Lung microvascular endothelial cell (primary cell): ENCODE measurements around the gene PRDM16. TPM values are rescaled to one million over a fixed set of nuclear protein-coding genes. Genes with fewer than 3 reads are reported as not detected.
A peak's percentile ranks its signal among the peaks of the same experiment; 100 is the strongest.

Experiments
- DNase-seq, 2 donors: peaks; one replicate each; pipeline versions ENCODE4 v3.0.0 to v3.0.0-alpha.2; 2010; ENCODE audit warnings: low read depth in 2 of 2
- total RNA-seq: library from RNA; depleted of rRNA; stranded (reverse); fragments of >200 nt; gene quantifications from 2 replicates; pipeline ENCODE4 v1.2.1, GENCODE V29; 2014

PRDM16 gene
- total RNA-seq, 1 donor from 2014 or later, result not detected

DNA sequence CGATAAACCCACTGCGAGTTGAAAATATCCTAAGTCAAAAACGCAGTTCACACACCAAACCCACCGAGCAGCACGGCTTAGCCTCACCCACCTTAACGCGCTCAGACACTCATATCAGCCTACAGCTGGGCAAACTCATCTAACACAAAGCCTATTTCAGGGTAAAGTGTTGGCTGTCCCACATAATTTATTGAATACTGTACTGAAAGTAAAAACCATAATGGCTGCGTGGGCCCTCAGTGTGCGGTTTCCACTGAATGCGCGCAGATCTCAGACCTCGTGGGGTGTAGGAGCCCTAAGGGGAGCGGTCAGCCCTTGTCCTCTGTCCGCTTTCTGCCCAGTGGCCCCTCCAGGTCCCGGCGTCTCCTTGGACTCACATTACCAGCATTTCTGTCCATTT is 227.8 kb downstream of the PRDM16 start:
- DNase-seq, result no peak

DNA sequence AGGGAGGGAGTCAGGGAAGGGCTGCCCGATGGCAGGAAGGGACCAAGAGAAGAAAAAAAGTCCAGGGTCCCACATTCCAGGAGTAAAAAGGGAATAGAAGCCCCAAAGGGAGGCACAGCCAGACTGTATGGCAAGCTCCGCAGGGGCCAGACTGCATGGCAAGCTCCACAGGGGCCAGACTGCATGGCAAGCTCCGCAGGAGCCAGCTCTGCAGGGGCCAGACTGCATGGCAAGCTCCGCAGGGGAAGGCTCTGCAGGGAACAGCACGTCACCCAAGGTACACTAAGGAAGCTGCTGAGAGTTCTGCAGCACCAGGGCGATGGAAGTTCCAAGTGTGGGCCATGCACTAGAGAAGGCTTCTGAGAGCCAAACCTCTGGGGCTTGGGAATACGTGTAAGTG is 228.8 kb downstream of the PRDM16 start:
- no peak for DNase-seq

DNA sequence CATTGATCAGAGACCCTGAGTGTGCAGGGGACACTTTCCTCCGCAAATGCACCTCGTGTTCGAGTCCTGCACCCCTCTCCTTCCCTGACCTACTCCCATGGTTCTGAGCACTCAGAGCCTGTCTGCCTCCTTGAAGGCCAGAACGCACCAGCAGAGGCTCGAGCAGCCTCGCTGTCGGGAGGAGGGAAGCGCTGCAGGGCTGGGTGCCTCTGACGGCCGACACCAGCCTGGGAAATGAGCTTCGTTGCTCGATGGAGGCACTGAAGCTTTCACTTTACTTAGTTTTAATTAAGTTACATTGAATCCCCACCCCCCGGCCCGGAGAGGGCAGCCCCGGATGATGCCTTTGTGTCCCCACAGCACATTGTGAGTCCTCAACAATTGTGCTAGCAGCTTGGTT is 229.2 kb downstream of the PRDM16 start:
- no peak for DNase-seq

DNA sequence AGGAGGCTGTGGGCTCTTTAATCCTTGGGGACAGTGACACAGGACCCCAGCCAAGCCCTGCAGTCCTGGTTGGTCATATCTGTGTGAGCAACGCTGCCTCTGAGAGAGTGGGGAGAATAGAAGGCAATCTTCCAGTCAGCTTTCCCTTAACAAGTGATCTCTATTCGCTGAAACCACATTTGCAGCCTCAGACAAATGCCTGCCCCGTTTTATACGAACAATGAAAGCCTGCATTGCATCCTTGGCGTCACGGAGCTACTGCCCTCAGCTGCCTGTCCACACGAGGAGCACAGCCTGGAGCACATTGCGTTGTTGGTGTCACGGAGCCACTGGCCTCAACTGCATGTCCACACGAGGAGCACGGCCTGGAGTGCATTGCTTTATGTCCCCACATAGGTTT is 235.2 kb downstream of the PRDM16 start:
- DNase-seq, result no peak

DNA sequence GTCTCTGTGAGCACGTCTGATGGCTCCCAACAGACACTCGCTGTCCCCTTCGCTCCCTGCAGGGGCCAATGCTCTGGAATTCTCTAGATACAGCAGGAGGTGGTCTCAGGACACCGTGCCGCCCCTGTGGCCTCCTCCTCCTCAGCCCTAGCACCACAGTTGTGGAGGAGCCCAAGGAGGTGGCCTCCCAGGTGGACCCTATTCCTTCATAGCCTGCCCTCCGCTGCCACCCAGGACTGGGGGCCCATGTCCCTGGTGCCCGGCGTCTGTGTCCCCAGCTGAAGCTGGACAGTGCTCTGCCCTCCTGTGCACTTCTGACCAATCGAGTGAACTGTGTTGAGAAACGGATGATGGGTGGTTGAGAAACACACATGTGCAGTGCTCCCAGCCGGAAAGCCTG is 235.7 kb downstream of the PRDM16 start:
- no peak for DNase-seq

DNA sequence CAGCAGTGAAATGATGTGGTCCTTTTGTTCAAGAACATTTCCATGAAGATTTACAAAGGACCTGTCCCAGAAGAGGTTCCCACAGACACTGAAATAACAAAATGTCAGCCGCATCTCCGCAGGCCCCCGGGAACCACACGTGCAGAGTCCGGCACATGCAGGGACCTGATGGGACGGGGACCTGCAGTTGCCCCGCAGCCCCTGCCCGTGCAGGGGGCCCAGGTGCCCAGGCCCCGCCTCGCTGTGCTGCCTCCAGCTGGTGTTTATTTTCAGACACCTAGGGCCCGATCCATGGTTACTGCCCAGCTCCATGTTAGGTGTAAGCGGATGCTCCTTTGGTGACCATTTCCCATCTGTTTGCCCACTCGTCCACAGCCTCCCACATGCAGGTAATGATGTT is 236.2 kb downstream of the PRDM16 start:
- DNase-seq, result no peak

DNA sequence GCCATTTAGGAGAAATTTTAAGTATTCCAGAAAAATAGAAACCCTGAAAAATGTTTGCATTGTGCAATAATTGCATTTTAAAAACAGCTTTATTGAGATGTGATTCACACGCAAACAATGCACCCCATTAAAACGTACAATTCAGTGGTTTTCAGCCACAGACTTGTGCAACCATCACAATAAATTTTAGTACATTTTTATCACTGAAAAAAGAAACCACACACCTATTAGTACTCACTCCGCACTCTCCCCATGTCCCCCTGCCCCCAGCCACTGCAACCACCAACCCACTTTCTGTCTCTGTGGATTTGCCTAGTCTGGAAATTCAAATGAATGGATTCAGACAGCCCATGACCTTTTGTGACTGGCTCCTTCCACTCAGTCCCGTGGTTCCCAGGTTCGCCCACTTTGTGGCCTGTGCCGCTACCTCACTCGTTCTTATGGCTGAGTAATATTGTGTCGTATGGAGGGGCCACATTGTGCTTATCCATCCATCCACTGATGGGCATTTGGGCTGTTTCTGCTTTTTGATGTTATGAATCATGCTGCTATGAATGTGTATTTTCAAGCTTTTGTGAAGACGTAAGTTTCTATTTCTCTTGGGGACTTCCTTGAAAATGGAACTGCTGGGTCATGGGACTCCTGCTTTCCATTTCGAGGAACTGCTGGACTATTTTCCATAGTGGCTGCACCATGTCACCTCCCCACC is 237.7 kb downstream of the PRDM16 start:
- no peak for DNase-seq

DNA sequence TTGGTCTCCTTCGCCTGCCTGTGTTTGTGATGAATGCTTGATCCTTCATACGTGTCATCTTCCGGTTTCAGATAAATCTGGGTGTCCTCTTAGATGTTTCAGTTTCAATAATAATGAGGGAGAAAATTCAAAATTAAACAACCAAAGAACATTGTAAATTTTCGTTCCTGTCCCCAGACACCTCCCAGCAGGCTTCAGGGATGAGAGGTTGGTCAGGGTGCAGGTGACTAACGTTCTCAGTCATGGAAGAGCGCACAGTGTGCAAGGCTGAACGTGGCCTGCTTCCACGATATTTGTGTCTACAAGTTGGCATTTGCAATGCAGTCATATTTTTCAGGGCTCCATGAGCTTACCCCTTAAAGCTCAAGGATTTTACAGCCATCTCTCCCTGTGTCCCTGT is 238.4 kb downstream of the PRDM16 start:
- DNase-seq, result no peak

DNA sequence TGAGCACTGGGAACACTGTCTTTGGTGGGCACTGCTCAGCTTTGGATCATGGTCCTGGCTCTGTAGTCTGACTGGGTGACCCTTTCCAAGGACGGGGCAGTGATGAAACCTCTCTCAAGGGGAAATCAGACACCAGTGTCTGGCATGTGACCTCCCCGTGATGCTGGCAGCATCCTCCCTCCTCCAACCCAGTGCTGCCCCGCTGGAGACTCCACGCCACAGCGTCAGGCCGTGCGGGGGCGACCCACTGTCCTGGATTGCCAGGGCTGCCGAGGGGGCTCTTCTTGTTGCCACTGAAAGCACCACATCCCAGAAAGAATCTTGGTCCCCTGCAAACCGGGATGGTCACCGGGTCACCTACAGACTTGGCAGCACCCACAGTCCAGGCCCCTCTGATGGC is 239.1 kb downstream of the PRDM16 start:
- DNase-seq, result no peak

DNA sequence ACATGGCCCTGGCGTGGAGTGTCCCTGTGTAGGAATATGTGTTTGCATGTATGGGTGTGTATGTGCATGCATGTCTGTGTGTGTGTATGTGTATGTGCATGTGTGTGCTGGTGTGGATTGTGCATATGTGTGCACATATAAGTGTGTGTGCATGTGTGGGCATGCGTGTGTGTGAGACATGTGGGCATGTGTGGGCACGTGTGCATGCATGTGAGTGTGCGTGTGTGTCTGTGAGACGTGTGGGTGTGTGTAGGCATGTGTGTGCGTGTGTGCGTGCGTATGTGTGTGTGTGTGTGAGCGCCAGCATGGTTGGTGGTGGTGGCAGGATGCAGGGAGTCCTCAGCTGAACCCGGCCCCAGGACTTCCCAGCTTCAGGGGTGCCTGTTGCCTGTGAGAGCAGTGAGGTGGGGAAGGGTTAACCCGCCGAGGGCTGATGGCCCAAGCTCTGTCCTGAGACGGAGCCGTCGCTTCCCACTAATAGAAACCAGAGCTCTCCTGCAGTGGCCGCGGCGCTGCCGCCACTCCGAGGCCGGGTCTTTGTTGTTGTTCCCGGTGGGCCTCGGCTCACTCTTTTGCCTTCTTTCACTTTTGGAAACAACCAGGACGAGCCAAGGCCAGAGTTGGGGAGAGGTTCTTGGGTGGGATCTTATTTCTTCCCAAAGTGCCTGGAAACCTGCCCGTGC is 241.9 kb downstream of the PRDM16 start:
- DNase-seq, result no peak

DNA sequence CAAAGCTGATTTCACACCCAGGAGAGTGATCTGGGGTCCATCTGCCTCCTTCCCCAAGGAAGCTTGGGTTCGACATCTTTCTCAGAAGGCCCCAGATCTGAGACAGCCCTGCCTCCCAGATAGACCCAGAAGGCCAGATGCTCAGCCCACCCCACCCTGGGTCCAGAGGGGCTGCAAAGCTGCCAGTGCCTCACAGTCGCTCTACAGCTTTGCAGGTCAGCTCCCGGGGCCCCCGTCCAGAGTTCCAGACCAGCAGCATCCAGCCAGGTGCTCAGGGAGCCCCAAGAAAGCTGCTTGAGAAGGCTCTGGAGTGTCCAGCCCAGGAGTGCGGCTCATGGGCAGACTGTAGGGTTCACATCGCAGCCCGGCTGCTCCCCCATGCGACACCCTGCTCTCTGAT is 242.7 kb downstream of the PRDM16 start:
- no peak for DNase-seq

DNA sequence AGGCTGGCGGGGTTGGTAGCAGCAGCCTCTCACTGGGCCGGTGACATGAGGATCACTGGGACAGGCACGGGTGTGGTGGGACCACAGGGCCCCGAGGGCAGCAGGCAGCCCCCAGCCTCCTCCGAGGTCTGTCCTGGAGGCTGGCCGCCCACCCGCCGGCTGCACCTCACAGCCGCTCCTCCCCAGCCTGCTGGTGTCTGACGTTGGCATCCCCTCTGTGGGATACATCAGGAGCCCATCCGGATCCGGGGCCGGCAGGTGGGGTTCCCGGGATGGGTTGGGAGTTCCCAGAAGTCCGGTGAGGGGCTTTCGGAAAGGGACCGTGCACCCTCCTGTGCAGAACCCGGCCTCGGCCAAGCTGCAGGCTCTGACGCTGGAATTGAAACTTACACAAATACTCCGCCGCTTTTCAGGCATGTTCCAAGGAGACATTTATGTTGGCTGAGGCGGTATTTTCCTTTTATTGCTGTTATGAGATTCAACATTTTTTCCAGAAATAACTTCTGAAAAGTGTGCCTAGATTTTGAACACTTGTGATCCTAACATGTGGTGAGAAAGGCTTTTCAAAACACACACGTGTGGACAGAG is 243.4 kb downstream of the PRDM16 start:
- no peak for DNase-seq

DNA sequence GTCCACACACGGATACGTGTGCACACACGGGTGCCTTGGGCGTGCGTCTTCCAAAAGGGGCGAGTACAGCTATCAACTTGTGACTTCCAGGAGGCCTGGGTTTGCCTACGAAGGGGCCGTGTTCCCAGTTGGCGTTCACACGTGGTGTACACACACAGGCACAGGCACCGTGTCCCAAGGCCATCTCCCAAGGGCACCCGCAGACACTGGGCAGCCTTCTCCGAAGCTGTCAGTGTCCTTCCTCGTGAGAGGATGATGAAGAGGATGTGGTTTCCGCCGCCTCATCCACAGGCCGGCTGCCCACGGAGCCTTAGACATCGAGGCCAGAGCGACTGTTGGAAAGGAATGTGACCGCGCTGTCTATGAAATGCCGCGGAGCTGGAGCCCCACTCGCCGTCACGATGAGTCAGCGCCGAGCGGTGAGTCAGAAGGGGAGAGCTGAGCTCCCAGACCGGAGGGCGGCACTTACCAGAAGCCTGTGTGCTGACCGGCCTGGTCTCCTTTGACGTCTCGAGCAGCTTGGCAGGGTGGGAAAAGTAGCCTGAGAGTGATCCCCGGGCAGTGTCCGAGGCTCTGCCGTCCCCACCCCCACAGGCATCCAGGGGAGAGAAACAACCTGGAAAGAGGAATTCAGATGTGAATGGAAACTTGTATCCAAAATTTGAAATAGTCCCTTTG is 244.0 kb downstream of the PRDM16 start:
- DNase-seq, result peak; percentile 78 to 82

DNA sequence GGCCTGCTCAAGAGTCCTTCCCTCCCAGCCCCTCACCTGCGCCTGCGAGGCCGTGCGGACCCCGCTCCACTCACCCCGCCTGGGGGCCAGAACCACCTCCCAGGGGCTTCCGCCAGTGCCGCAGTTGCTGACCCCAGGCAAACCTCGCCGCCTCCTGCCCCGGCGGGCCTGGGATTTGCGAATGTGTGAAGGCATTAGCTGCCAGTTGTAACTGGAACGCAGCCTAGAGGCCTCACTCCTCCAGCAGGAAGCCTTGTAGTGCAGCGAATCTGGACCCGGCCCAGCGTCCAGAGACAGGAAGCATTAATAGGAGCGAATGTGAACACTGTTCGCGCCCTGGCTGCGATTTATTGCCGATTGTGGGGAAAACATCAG is 244.6 kb downstream of the PRDM16 start:
- peak; percentile 39 to 81 for DNase-seq

DNA sequence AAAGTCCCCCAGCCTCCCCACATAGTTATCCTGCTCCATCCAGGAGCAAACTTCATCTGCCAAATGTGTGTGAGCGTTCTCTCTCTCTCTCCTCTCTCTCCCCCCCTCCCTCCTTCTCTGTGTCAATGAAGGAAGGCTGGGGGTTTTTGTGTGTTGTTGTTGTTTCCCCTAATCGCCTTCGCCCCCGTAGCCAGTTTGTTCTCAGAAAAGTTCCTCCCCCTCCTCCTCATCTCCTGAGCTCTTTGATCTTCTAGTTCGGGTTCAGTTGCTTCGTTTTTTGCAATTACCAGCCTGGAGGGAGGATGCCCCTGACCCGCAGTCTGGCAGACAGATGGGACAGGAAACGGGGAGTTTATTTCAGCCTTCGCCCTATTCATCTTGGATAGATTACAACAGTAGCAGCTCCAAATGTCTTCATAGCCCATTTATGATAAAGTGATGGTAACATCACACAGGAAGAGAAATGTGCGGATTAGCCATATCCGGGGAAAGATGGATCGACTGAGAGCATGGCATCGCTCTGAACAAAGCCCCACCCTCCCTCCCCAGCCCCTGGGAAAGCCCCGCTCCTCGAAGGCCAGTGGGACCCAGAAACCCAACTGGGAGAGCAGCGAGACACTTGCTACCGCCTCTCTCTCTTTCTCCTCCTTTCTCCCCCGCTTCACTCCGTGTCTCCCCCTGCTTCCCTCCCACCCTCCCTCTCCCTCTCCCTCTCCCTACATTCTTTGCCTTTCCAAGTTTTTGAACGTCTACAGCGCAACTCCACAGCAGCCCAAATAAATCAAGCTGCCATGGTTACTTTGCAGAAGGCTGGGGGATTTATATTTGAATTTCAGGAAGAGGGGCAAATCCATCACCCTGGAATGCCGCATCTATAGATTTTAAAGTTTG is 245.7 kb downstream of the PRDM16 start:
- no peak for DNase-seq

DNA sequence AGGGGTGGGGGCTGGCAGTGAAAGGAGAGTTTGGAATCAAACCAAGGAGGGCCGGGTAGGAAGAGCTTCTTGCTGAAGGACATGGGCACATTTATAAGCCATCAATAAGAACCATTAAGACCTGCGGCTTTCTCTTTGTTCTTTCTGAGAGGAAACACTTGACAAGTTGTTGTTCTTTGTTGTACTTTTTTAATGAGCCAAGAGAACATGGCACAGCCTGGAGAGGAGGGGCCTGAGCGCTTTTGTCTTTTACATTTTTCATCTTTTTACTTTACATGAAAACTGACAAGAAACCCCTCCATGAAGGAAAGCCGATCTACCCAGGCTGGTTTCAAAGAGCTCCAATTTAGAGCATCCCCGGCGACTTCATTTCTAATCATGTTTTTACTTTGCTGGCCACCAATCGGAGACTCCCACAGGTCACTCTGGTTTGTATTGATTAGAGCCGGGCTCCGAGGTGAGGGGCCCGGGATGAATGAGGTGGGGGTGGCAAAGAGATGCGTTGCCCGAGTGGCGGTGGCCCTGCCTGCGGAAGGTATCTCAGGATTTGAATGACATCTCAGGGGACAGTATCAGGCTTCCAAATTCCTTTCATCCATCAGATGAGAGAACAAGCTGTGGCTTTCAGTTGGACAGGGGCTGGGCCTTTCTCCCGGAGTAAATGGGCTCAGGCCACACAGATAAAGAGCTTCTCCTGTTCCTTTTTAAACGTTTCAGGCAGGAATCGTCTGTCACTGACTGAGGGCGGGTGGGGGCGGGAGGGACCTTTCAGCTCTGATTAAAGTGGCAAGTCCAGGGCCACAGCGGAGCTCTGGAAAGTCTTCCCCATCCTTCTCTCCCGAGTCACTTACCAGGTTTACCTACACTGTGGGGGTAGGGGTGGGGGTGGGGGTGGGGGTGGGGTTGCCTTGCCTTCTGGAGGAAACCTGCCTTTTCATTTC is 246.7 kb downstream of the PRDM16 start:
- DNase-seq, result no peak

DNA sequence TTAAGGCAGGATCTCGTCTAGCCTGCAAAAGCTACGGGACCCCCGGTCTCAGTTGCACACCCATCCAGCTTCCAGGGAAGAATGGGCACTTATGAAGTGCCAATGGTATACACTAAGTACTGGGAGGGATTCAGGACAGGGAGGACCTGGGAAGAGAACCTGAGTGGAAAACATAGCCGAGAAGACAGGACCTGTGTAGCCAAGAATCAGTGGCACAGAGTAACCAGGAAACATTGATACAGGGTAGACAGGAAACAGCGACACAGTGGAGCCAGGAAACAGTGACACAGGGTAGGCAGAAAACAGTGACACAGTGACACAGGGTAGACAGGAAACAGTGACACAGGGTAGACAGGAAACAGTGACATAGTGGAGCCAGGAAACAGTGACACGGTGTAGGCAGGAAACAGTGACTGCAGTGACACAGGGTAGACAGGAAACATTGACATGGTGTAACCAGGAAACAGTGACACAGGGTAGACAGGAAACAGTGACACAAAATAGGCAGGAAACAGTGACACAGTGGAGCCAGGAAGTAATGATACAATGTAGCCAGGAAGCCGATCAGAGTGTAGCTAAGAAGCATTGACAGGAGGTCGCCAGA is 247.4 kb downstream of the PRDM16 start:
- DNase-seq, result no peak

DNA sequence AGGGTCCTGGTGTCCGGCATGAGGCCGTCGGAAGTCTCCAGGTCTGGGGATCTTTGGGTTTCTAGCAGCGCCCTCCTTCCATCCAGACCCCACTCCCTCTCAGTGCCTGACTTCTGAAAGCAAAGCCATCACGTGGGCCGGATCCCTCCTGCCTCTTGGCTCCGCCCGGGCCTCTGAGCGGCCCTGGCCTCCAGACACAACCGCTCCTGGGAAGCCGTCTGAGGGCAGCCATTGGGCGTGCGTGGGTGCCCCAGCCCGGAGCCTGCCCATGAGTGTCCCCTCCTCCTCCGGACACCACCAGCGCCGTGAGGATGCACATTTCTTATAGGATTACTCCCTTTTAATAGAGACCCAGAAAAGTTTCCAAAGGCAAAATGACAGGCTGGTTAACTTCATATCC is 248.5 kb downstream of the PRDM16 start:
- DNase-seq, result no peak

DNA sequence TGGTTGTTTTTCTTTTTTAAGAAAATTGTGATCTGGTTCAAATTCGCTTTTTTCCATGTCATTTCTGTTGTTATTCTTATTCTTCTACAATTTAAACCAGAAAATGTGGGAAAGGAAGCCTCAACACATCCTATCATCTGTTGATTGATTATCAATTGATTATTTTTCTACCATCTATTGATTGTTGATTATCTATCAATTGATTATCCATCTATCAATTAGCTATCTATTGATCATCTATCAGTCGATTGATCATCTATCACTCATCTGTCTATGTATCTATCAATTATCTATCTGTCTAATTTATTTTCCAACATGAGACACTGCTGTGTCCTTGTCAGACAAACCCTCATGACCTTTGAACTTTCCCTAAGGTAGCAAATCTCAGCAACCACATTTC is 249.3 kb downstream of the PRDM16 start:
- DNase-seq, result no peak

DNA sequence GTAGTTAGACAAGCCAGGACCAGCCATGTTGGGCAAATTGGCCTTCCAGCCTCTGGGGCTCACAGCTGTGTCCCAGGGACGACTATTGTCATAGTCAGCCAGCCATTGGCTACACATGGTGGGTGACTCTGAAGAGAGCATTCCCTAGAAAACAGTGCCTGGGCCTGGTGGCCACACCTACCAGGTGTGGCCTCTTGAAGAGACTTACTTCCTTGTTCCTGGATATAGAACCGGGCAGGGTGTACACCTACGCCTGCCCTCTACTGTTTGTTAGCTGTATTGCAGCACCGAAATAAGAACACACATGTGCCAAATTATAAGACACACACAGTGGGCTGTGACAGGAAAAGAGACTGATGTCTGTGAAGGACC is 250.9 kb downstream of the PRDM16 start:
- peak; percentile 45 to 53 for DNase-seq
